A673 (cell line): Measurements from ENCODE around the gene GUCA2B. TPM values are rescaled to one million over a fixed set of nuclear protein-coding genes. Genes with fewer than 3 reads are reported as not detected.

Experiments used
- BruUV-seq: library from RNA; stranded (reverse); fragments of 400-500 nt; replicated peaks from 2 replicates; lab custom pipeline; 2021; lab: Mats Ljungman, UMichigan
- CTCF ChIA-PET: fragments of 300-600 bp; sonication (Branson Sonifier 250); formaldehyde crosslinking; loops from one replicate; lab custom pipeline; 2022; ENCODE audit warnings: antibody characterized with exemption; lab: Charles Lee
- POLR2A ChIA-PET: fragments of 300-600 bp; sonication (Branson Sonifier 250); formaldehyde crosslinking; loops from one replicate; lab custom pipeline; 2022; ENCODE audit warnings: antibody characterized with exemption; ENCODE audit not compliant: low non-redundant PET; lab: Charles Lee
- DNase-seq: peaks from one replicate; pipeline ENCODE4 v3.0.0-alpha.2; 2015; ENCODE audit warnings: low spot score
- H3K27ac ChIP-seq: fragments of 200-600 bp; sonication (generic); 2 replicates; pipeline ENCODE4 v1.5.1; 2016; ENCODE audit warnings: mixed run types, low read depth, mild to moderate bottlenecking, mixed read lengths, antibody characterized with exemption, low read length; ENCODE audit not compliant: poor library complexity, severe bottlenecking
- H3K27me3 ChIP-seq: fragments of 200-600 bp; sonication (generic); replicated peaks from 2 replicates; pipeline ENCODE4 v1.6.1; 2017; ENCODE audit warnings: mixed run types, low read depth, mild to moderate bottlenecking, mixed read lengths, antibody characterized with exemption, low read length; ENCODE audit not compliant: insufficient read depth, poor library complexity
- H3K36me3 ChIP-seq: fragments of 200-600 bp; sonication (generic); 2 replicates; pipeline ENCODE4 v1.6.1; 2016; ENCODE audit warnings: mixed run types, mild to moderate bottlenecking, mixed read lengths, antibody characterized with exemption, low read length; ENCODE audit not compliant: insufficient read depth, poor library complexity, severe bottlenecking
- H3K4me1 ChIP-seq: fragments of 200-600 bp; sonication (generic); 2 replicates; pipeline ENCODE4 v1.6.1; 2017; ENCODE audit warnings: mixed run types, mild to moderate bottlenecking, mixed read lengths, antibody characterized with exemption, low read length; ENCODE audit not compliant: insufficient read depth, poor library complexity, severe bottlenecking
- H3K4me3 ChIP-seq: fragments of 200-600 bp; sonication (generic); 2 replicates; pipeline ENCODE4 v1.5.1; 2016; ENCODE audit warnings: low read depth, mixed run types, mild to moderate bottlenecking, mixed read lengths, low read length; ENCODE audit not compliant: poor library complexity, severe bottlenecking
- H3K9me3 ChIP-seq: fragments of 200-600 bp; sonication (generic); 2 replicates; pipeline ENCODE4 v1.6.1; 2016; ENCODE audit warnings: mixed run types, low read depth, mild to moderate bottlenecking, mixed read lengths, antibody characterized with exemption, low read length; ENCODE audit not compliant: poor library complexity, severe bottlenecking
- CTCF ChIP-seq: fragments of 300-800, 200-600 bp; sonication (generic); conservative IDR thresholded peaks from 2 replicates; pipeline ENCODE4 v1.5.1; 2017; ENCODE audit warnings: low read depth, mild to moderate bottlenecking, antibody characterized with exemption, low read length, moderate library complexity, mixed read lengths
- EZH2 ChIP-seq: fragments of 200-600 bp; sonication (generic); IDR thresholded peaks from 2 replicates; pipeline ENCODE4 v1.6.1; 2017; ENCODE audit warnings: borderline replicate concordance, low read depth, mild to moderate bottlenecking, mixed read lengths, antibody characterized with exemption, low read length; ENCODE audit not compliant: poor library complexity, severe bottlenecking
- intact Hi-C: fragments of 100-400 bp; cut with micrococcal nuclease; formaldehyde crosslinking; loops from one replicate; pipeline ENCODE4 v1.10.0; 2022; ENCODE audit not compliant: unreplicated experiment
- total RNA-seq: library from RNA; stranded (reverse); gene quantifications from 2 replicates; pipeline ENCODE4 v1.2.3, GENCODE V29; 2021

GUCA2B gene
- total RNA-seq, 1 experiment from 2014 or later, result not detected

GRCh38 chr1:42109600-42109999 is 43.6 kb upstream of the GUCA2B start:
- ChIA-PET CTCF (no interaction called here), POLR2A (no interaction called here)
- Histone ChIP-seq H3K4me3 (no peak overlapping the region), H3K36me3 (no peaks in the 10 kb centered on the region), H3K9me3 (no peaks in the 10 kb centered on the region), H3K27me3 (no peaks in the 10 kb centered on the region), H3K27ac (no peak overlapping the region), H3K4me1 (no peaks in the 10 kb centered on the region)
- BruUV-seq, result no TSS peak
- DNase-seq, result no peak
- TF ChIP-seq CTCF (no peak), EZH2 (no peak)
- intact Hi-C loops, result no loop called here

GRCh38 chr1:42114229-42114628 is 39.0 kb upstream of the GUCA2B start:
- BruUV-seq, result no TSS peak
- TF ChIP-seq CTCF (no peak), EZH2 (no peak)
- H3K36me3 ChIP-seq, result no peaks in the 10 kb centered on the region
- no peaks in the 10 kb centered on the region for H3K9me3 ChIP-seq
- POLR2A ChIA-PET, result no interaction called here
- intact Hi-C loops, result no loop called here
- CTCF ChIA-PET, result no interaction called here
- no peak overlapping the region for H3K27ac ChIP-seq
- H3K27me3 ChIP-seq, result no peaks in the 10 kb centered on the region
- DNase-seq, result no peak
- H3K4me1 ChIP-seq, result no peaks in the 10 kb centered on the region
- no peak overlapping the region for H3K4me3 ChIP-seq

- no peaks in the 10 kb centered on the region for H3K36me3 ChIP-seq
- DNase-seq, result no peak
- no peaks in the 10 kb centered on the region for H3K4me1 ChIP-seq
- ChIA-PET POLR2A (no interaction called here), CTCF (no interaction called here)
- intact Hi-C loops, result no loop called here
- no peak overlapping the region for H3K27ac ChIP-seq
- no peaks in the 10 kb centered on the region for H3K9me3 ChIP-seq
- H3K4me3 ChIP-seq, result no peak overlapping the region
- TF ChIP-seq CTCF (no peak), EZH2 (no peak)
- H3K27me3 ChIP-seq, result no peaks in the 10 kb centered on the region
- BruUV-seq, result no TSS peak
Measured at GRCh38 chr1:42117214-42117613, 36.0 kb upstream of the GUCA2B start.
